ENCODE results near the gene PAPLN.

The PAPLN gene

DNA sequence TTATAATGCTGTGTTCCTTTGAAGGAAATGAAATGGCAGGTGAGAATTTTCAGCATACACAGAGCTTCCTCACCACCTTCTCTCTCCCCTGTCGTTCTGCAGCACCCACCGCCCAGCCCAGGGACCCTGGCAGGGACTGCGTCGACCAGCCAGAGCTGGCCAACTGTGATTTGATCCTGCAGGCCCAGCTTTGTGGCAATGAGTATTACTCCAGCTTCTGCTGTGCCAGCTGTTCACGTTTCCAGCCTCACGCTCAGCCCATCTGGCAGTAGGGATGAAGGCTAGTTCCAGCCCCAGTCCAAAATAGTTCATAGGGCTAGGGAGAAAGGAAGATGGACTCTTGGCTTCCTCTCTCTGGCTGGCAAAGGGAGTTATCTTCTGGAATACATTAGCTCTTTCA lies 35.1 kb downstream of the PAPLN start:
- no peak overlapping the region for H3K4me3 ChIP-seq (ENCODE audit: control insufficient read depth, low read depth, low read length)
- no peak for DNase-seq (ENCODE audit: low read depth)
- TF ChIP-seq, protein P1, sequence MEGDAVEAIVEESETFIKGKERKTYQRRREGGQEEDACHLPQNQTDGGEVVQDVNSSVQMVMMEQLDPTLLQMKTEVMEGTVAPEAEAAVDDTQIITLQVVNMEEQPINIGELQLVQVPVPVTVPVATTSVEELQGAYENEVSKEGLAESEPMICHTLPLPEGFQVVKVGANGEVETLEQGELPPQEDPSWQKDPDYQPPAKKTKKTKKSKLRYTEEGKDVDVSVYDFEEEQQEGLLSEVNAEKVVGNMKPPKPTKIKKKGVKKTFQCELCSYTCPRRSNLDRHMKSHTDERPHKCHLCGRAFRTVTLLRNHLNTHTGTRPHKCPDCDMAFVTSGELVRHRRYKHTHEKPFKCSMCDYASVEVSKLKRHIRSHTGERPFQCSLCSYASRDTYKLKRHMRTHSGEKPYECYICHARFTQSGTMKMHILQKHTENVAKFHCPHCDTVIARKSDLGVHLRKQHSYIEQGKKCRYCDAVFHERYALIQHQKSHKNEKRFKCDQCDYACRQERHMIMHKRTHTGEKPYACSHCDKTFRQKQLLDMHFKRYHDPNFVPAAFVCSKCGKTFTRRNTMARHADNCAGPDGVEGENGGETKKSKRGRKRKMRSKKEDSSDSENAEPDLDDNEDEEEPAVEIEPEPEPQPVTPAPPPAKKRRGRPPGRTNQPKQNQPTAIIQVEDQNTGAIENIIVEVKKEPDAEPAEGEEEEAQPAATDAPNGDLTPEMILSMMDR (conservative IDR thresholded peaks at IDR 0.05; ENCODE audit: control insufficient read depth, insufficient read depth, low read depth, low read length) = no peak

DNA sequence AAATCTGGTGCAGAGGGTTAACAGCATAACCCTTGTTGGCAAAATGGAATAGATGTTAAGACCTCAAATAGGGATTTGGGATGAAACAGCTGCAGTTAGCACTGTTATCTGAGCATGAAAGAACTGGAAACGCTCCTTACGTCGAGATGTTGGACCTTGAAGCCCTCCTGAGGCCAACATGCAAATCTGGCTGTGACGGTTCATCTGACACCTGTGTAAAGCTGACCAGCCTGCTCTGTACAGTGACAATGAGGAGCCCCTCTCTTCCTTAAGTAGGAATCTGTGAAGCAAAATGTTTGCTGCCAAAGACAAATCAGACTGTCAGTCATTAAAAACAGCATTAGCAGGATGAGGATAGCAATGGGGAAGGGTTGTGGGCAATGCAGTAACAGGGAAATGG lies 36.5 kb downstream of the PAPLN start:
- DNase-seq (ENCODE audit: low read depth) = no peak
- H3K4me3 ChIP-seq (ENCODE audit: control insufficient read depth, low read depth, low read length) = no peak overlapping the region
- TF ChIP-seq, protein P1 (conservative IDR thresholded peaks at IDR 0.05; ENCODE audit: control insufficient read depth, insufficient read depth, low read depth, low read length) = no peak

DNA sequence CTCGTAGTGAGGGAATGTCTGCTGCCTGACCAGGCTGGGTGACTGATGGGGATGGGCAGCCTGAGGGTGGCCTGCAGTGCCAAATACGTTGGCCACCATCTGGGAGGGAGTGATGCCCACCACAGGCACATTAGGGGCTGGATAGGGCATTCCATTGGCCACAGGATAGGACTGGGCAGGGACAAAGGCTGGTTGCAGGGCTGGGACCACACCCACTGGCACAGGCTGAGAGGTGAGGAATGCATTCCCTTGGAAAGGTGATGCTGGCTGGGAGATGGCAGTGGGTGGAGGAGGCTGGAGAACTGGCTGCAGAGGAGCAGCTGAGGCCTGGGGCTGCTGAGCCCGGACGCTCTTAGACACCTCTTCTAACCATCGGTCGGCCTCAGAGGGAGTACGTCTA lies 39.5 kb downstream of the PAPLN start:
- TF ChIP-seq, protein P1 (conservative IDR thresholded peaks at IDR 0.05; ENCODE audit: control insufficient read depth, insufficient read depth, low read depth, low read length) = no peak
- no peak overlapping the region for H3K4me3 ChIP-seq (ENCODE audit: control insufficient read depth, low read depth, low read length)
- DNase-seq (ENCODE audit: low read depth) = no peak

DNA sequence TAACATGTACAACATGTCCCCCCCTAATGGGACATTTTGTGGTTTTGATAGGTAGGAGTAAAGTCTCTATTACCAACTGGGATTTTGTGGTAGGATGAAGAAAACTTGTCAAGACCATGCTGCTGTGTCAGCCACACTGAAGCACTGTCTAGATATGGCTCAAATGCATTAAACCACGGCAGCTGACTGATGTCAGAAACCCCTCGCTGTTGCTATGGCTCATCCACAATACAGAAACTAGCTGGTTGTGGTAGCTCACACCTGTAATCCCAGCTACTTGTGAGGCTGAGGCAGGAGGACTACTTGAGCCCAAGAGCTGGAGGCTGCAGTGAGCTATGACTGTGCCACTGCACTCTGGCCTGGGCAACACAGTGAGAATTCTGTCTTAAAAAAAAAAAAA lies 40.1 kb downstream of the PAPLN start:
- TF ChIP-seq, protein P1 (conservative IDR thresholded peaks at IDR 0.05; ENCODE audit: control insufficient read depth, insufficient read depth, low read depth, low read length) = no peak
- DNase-seq (ENCODE audit: low read depth) = no peak
- no peak overlapping the region for H3K4me3 ChIP-seq (ENCODE audit: control insufficient read depth, low read depth, low read length)

DNA sequence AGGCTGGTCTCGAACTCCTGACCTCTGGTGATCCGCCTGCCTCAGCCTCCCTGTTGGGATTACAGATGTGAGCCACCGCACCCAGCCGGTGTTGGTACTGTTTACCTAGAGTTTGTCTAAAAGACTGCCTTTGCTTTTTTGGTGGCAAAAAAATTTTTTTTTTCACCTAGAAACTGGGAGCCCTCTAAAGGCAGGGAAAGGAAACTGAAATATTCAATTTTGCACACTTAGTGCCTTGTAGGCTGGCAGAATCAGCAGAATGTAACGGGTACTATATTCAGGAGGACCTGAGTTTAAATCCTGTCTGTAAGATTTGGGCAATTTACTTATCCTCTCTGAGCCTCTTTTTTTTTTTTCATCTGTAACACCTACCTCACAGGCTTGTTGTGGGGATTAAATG lies 43.6 kb downstream of the PAPLN start:
- no peak overlapping the region for H3K4me3 ChIP-seq (ENCODE audit: control insufficient read depth, low read depth, low read length)
- TF ChIP-seq, protein P1 (conservative IDR thresholded peaks at IDR 0.05; ENCODE audit: control insufficient read depth, insufficient read depth, low read depth, low read length) = peak; percentile 5
- no peak for DNase-seq (ENCODE audit: low read depth)

DNA sequence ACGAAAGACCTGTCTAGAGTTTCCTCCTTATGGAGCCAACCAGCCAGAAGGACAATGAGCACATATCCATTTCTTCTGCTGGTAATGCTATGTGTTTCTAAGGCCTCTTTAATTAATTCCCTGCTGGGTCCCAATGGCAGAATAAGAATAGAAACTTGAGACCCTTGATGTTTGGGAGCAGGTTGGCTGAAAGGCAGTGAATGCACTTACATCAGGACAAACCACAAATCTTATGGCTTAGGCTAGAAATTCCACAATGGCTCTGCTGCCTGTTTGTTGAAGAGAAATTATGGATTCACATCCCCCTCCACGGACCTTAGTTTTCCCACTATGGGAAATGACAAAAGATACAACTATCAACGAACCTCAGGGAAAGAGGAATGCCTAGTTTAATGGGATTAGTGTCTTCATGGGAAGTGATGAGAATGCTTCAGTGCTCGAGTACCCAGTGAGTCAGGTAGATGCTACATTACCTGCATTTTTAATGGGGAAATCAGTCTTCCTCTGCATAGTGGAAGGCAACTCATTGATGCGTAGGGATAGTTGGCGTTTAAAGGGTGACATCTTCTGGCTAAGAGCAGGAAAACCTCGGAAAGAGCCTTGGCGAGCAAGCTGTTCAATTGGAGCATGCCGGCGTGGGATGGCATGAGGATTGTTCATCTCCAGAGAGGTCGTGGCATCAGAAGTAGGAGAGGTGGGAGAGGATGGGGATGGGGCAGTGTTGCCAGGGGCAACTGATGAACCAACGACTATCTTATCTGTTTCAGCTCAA lies 46.5 kb downstream of the PAPLN start:
- TF ChIP-seq, protein P1 (conservative IDR thresholded peaks at IDR 0.05; ENCODE audit: control insufficient read depth, insufficient read depth, low read depth, low read length) = peak; percentile 25
- peak; percentile 31 for DNase-seq (ENCODE audit: low read depth)
- no peak overlapping the region for H3K4me3 ChIP-seq (ENCODE audit: control insufficient read depth, low read depth, low read length)

Measured in fibroblast of mammary gland (primary cell).